Measurements from ENCODE around the gene OR56B1.

Gene OR56B1

GRCh38 chr11:5737670-5738392 is 1.6 kb downstream of the OR56B1 start:
- Histone ChIP-seq H4K20me1 (ENCODE audit: insufficient read depth, low read length) (no peaks in the 10 kb centered on the region), H3K4me3 (ENCODE audit: low read depth, low read length, poor library complexity, severe bottlenecking) (no peak overlapping the region), H3K9me2 (ENCODE audit: low read depth, low read length) (no peaks in the 10 kb centered on the region), H2AFZ (ENCODE audit: low read length) (no peak overlapping the region), H3K27me3 (ENCODE audit: insufficient read depth, low read length) (no peaks in the 10 kb centered on the region), H3K4me2 (ENCODE audit: low read length) (no peak overlapping the region), H3F3A (ENCODE audit: insufficient read depth, low read length) (no peaks in the 10 kb centered on the region), H3K4me1 (ENCODE audit: insufficient read depth, low read length, severe bottlenecking) (no peaks in the 10 kb centered on the region), H3K27ac (ENCODE audit: low read depth, low read length, poor library complexity, severe bottlenecking) (no peak overlapping the region), H3K79me2 (ENCODE audit: insufficient read depth, low read length) (no peaks in the 10 kb centered on the region), H3K36me3 (ENCODE audit: insufficient read depth, low read length) (no peaks in the 10 kb centered on the region), H3K9ac (ENCODE audit: low read length) (no peak overlapping the region), H3K9me3 (ENCODE audit: low read length) (no peaks in the 10 kb centered on the region)
- TF ChIP-seq CTCF (IDR thresholded peaks at IDR 0.05; ENCODE audit: low read length) (no peak), EZH2 (IDR thresholded peaks at IDR 0.05; ENCODE audit: borderline replicate concordance, low read length) (no peak)

- no peak for TF ChIP-seq EZH2 (IDR thresholded peaks at IDR 0.05; ENCODE audit: borderline replicate concordance, low read length)
- Histone ChIP-seq H2AFZ (ENCODE audit: low read length) (no peak overlapping the region), H3K9me3 (ENCODE audit: low read length) (no peaks in the 10 kb centered on the region), H3K36me3 (ENCODE audit: insufficient read depth, low read length) (no peaks in the 10 kb centered on the region), H3K9ac (ENCODE audit: low read length) (no peak overlapping the region), H3K27me3 (ENCODE audit: insufficient read depth, low read length) (no peaks in the 10 kb centered on the region), H3K4me1 (ENCODE audit: insufficient read depth, low read length, severe bottlenecking) (no peaks in the 10 kb centered on the region), H3K79me2 (ENCODE audit: insufficient read depth, low read length) (no peaks in the 10 kb centered on the region), H3K27ac (ENCODE audit: low read depth, low read length, poor library complexity, severe bottlenecking) (no peak overlapping the region), H4K20me1 (ENCODE audit: insufficient read depth, low read length) (no peaks in the 10 kb centered on the region), H3K4me2 (ENCODE audit: low read length) (no peak overlapping the region), H3K4me3 (ENCODE audit: low read depth, low read length, poor library complexity, severe bottlenecking) (no peak overlapping the region), H3K9me2 (ENCODE audit: low read depth, low read length) (no peaks in the 10 kb centered on the region), H3F3A (ENCODE audit: insufficient read depth, low read length) (no peaks in the 10 kb centered on the region)
These were observed 2.2 kb downstream of the OR56B1 start for GRCh38 chr11:5738431-5738830.

GRCh38 chr11:5746614-5747013 is 10.4 kb downstream of the OR56B1 start:
- no peak overlapping the region for H3K27ac ChIP-seq (ENCODE audit: low read depth, low read length, poor library complexity, severe bottlenecking)
- no peak overlapping the region for H3K4me3 ChIP-seq (ENCODE audit: low read depth, low read length, poor library complexity, severe bottlenecking)
- TF ChIP-seq CTCF (IDR thresholded peaks at IDR 0.05; ENCODE audit: low read length), result no peak
- TF ChIP-seq EZH2 (IDR thresholded peaks at IDR 0.05; ENCODE audit: borderline replicate concordance, low read length), result no peak
- H2AFZ ChIP-seq (ENCODE audit: low read length), result no peak overlapping the region
- H3K9ac ChIP-seq (ENCODE audit: low read length), result no peak overlapping the region
- no peak overlapping the region for H3K4me2 ChIP-seq (ENCODE audit: low read length)
- H4K20me1 ChIP-seq (ENCODE audit: insufficient read depth, low read length), result no peaks in the 10 kb centered on the region
- no peaks in the 10 kb centered on the region for H3K79me2 ChIP-seq (ENCODE audit: insufficient read depth, low read length)
- H3F3A ChIP-seq (ENCODE audit: insufficient read depth, low read length), result no peaks in the 10 kb centered on the region
- H3K36me3 ChIP-seq (ENCODE audit: insufficient read depth, low read length), result no peaks in the 10 kb centered on the region
- H3K27me3 ChIP-seq (ENCODE audit: insufficient read depth, low read length), result no peaks in the 10 kb centered on the region
- no peaks in the 10 kb centered on the region; the same call in 1 of the 2 replicates for H3K9me2 ChIP-seq (ENCODE audit: low read depth, low read length)
- no peaks in the 10 kb centered on the region for H3K4me1 ChIP-seq (ENCODE audit: insufficient read depth, low read length, severe bottlenecking)
- H3K9me3 ChIP-seq (ENCODE audit: low read length), result no peaks in the 10 kb centered on the region

GRCh38 chr11:5749836-5750235 is 13.6 kb downstream of the OR56B1 start:
- no peaks in the 10 kb centered on the region; the same call in 1 of the 2 replicates for H3K9me2 ChIP-seq (ENCODE audit: low read depth, low read length)
- H3K36me3 ChIP-seq (ENCODE audit: insufficient read depth, low read length), result no peaks in the 10 kb centered on the region

More at GRCh38 chr11:5749836-5750235, 13.6 kb downstream of the OR56B1 start:
- no peak overlapping the region for H3K4me3 ChIP-seq (ENCODE audit: low read depth, low read length, poor library complexity, severe bottlenecking)
- no peaks in the 10 kb centered on the region for H4K20me1 ChIP-seq (ENCODE audit: insufficient read depth, low read length)
- H3K27ac ChIP-seq (ENCODE audit: low read depth, low read length, poor library complexity, severe bottlenecking), result no peak overlapping the region
- H3K4me2 ChIP-seq (ENCODE audit: low read length), result no peak overlapping the region
- no peaks in the 10 kb centered on the region for H3K27me3 ChIP-seq (ENCODE audit: insufficient read depth, low read length)
- H3K9me3 ChIP-seq (ENCODE audit: low read length), result no peaks in the 10 kb centered on the region
- H3F3A ChIP-seq (ENCODE audit: insufficient read depth, low read length), result no peaks in the 10 kb centered on the region
- no peak for TF ChIP-seq EZH2 (IDR thresholded peaks at IDR 0.05; ENCODE audit: borderline replicate concordance, low read length)
- H3K79me2 ChIP-seq (ENCODE audit: insufficient read depth, low read length), result no peaks in the 10 kb centered on the region
- no peaks in the 10 kb centered on the region for H3K4me1 ChIP-seq (ENCODE audit: insufficient read depth, low read length, severe bottlenecking)
- H3K9ac ChIP-seq (ENCODE audit: low read length), result no peak overlapping the region
- H2AFZ ChIP-seq (ENCODE audit: low read length), result no peak overlapping the region
